GM23248 (cell line): ENCODE data around the gene ZFAND6. TPM values are rescaled to one million over a fixed set of nuclear protein-coding genes. Genes with fewer than 3 reads are reported as not detected.
A peak's percentile ranks its signal among the peaks of the same experiment; 100 is the strongest.

Source experiments
- DNase-seq: peaks from one replicate; pipeline ENCODE4 v3.0.0-alpha.2; 2015
- H2AFZ ChIP-seq: fragments of 200-600 bp; sonication (generic); 2 replicates; pipeline ENCODE4 v1.6.1; 2016; ENCODE audit warnings: antibody characterized with exemption
- H3F3A ChIP-seq: fragments of 200-600 bp; sonication (generic); 2 replicates; pipeline ENCODE4 v1.6.1; 2016; ENCODE audit warnings: mild to moderate bottlenecking, antibody characterized with exemption, mixed run types; ENCODE audit not compliant: insufficient read depth
- H3K27ac ChIP-seq: fragments of 200-600 bp; sonication (generic); 2 replicates; pipeline ENCODE4 v1.5.1; 2016; ENCODE audit warnings: mild to moderate bottlenecking
- H3K27me3 ChIP-seq: fragments of 200-600 bp; sonication (generic); replicated peaks from 2 replicates; pipeline ENCODE4 v1.6.1; 2016; ENCODE audit warnings: mild to moderate bottlenecking; ENCODE audit not compliant: insufficient read depth
- H3K36me3 ChIP-seq: fragments of 200-600 bp; sonication (generic); 2 replicates; pipeline ENCODE4 v1.6.1; 2016; ENCODE audit warnings: low read depth, mild to moderate bottlenecking
- H3K4me1 ChIP-seq: fragments of 200-600 bp; sonication (generic); 2 replicates; pipeline ENCODE4 v1.6.1; 2016; ENCODE audit warnings: mild to moderate bottlenecking; ENCODE audit not compliant: insufficient read depth
- H3K4me2 ChIP-seq: fragments of 200-600 bp; sonication (generic); one replicate; pipeline ENCODE4 v1.6.1; 2016; ENCODE audit warnings: mild to moderate bottlenecking; ENCODE audit not compliant: unreplicated experiment
- H3K4me3 ChIP-seq: fragments of 200-600 bp; sonication (generic); 2 replicates; pipeline ENCODE4 v1.5.1; 2016; ENCODE audit warnings: mild to moderate bottlenecking
- H3K79me2 ChIP-seq: fragments of 200-600 bp; sonication (generic); 2 replicates; pipeline ENCODE4 v1.6.1; 2016; ENCODE audit warnings: mild to moderate bottlenecking; ENCODE audit not compliant: insufficient read depth
- H3K9ac ChIP-seq: fragments of 200-600 bp; sonication (generic); 2 replicates; pipeline ENCODE4 v1.6.1; 2016; ENCODE audit warnings: mild to moderate bottlenecking
- H3K9me2 ChIP-seq: fragments of 200-600 bp; sonication (generic); 2 replicates; pipeline ENCODE4 v1.6.1; 2016; ENCODE audit warnings: mixed run types, mild to moderate bottlenecking, moderate library complexity; ENCODE audit not compliant: insufficient read depth
- H3K9me3 ChIP-seq: fragments of 200-600 bp; sonication (generic); one replicate; pipeline ENCODE4 v1.6.1; 2017; ENCODE audit warnings: low read depth
- H4K20me1 ChIP-seq: fragments of 200-600 bp; sonication (generic); 2 replicates; pipeline ENCODE4 v1.6.0; 2016; ENCODE audit not compliant: insufficient read depth
- EZH2 ChIP-seq: fragments of 200-600 bp; sonication (generic); IDR thresholded peaks from 2 replicates; pipeline ENCODE4 v1.6.1; 2018; ENCODE audit warnings: antibody characterized with exemption, mild to moderate bottlenecking; ENCODE audit not compliant: insufficient read depth, poor library complexity, severe bottlenecking
- EZH2phosphoT487 ChIP-seq: fragments of 200-600 bp; sonication (generic); IDR thresholded peaks from 2 replicates; pipeline ENCODE4 v1.6.1; 2018; ENCODE audit warnings: antibody characterized with exemption, moderate library complexity, mild to moderate bottlenecking, low read depth; ENCODE audit not compliant: insufficient read depth
- WGBS, 2 experiments: methylation state at CpG; one replicate each; pipeline ENCODE4 v1.1.6; 2015 to 2017; ENCODE audit warnings: low lambda C conversion rate in 2 of 2, low coverage in 1 of 2; ENCODE audit errors: missing lambda C conversion rate in 2 of 2; 5-methylcytosine and 5-hydroxymethylcytosine counted together
- in situ Hi-C: fragments of 300-500 bp; cut with MboI; formaldehyde crosslinking; loops from 2 replicates; pipeline ENCODE4 v1.15.0; 2020
- polyA plus RNA-seq: library from polyadenylated mRNA; unstranded; fragments of >200 nt; fragmentation: Nextera tagmentation; extraction: Ambion mirVana; gene quantifications from 2 replicates; pipeline ENCODE4 v1.2.1, GENCODE V29; 2016
- total RNA-seq: library from RNA; depleted of rRNA; stranded (reverse); fragments of >200 nt; shearing (Covaris generic); gene quantifications from 2 replicates; pipeline ENCODE4 v1.2.3, GENCODE V29; 2014

ZFAND6 gene
- total and polyA plus RNA-seq, 2 experiments from 2014 or later, result 101 to 104 TPM

GRCh38 chr15:80028937-80029336 lies 30.5 kb upstream of the ZFAND6 start:
- WGBS, 2 experiments, result 88 to 91% methylated on average over 2 of the region's 2 CpGs
- no peak overlapping the region for H3K4me3 ChIP-seq
- H4K20me1 ChIP-seq, result no peaks in the 10 kb centered on the region
- no peak for DNase-seq
- peaks cover 13% of the 10 kb centered on the region for H3K4me1 ChIP-seq
- no peaks in the 10 kb centered on the region for H3K79me2 ChIP-seq
- H3K27ac ChIP-seq, result no peak overlapping the region
- no peaks in the 10 kb centered on the region for H3K36me3 ChIP-seq
- H3K4me2 ChIP-seq, result no peak overlapping the region
- H3K27me3 ChIP-seq, result no peaks in the 10 kb centered on the region
- no peaks in the 10 kb centered on the region for H3K9me2 ChIP-seq
- TF ChIP-seq EZH2phosphoT487, result no peak
- TF ChIP-seq EZH2, result no peak
- H3F3A ChIP-seq, result peaks cover 14% of the 10 kb centered on the region
- in situ Hi-C loops, result no loop called here
- no peaks in the 10 kb centered on the region for H3K9me3 ChIP-seq
- no peak overlapping the region for H2AFZ ChIP-seq
- H3K9ac ChIP-seq, result no peak overlapping the region

- no peaks in the 10 kb centered on the region for H3K27me3 ChIP-seq
- H3K79me2 ChIP-seq, result no peaks in the 10 kb centered on the region
- no peak overlapping the region for H3K9ac ChIP-seq
- no peaks in the 10 kb centered on the region for H4K20me1 ChIP-seq
- no peak overlapping the region for H2AFZ ChIP-seq
- H3K27ac ChIP-seq, result no peak overlapping the region
- H3K4me2 ChIP-seq, result no peak overlapping the region
- H3K36me3 ChIP-seq, result no peaks in the 10 kb centered on the region
- H3F3A ChIP-seq, result peaks cover 14% of the 10 kb centered on the region
- 93 to 94% methylated on average over 3 of the region's 3 CpGs for WGBS, 2 experiments
- H3K9me3 ChIP-seq, result no peaks in the 10 kb centered on the region
- H3K9me2 ChIP-seq, result no peaks in the 10 kb centered on the region
- TF ChIP-seq EZH2 (no peak), EZH2phosphoT487 (no peak)
- DNase-seq, result peak; percentile 27
- in situ Hi-C loops, result no loop called here
- peaks cover 13% of the 10 kb centered on the region for H3K4me1 ChIP-seq
- H3K4me3 ChIP-seq, result no peak overlapping the region
These were observed 27.6 kb upstream of the ZFAND6 start for GRCh38 chr15:80031841-80032240.

- H3K4me1 ChIP-seq, result peaks cover 13% of the 10 kb centered on the region
- no peak for DNase-seq
- H3K4me2 ChIP-seq, result no peak overlapping the region
- H3K27ac ChIP-seq, result no peak overlapping the region
- TF ChIP-seq EZH2phosphoT487 (no peak), EZH2 (no peak)
- H3K9me2 ChIP-seq, result no peaks in the 10 kb centered on the region
- no peak overlapping the region for H2AFZ ChIP-seq
- H3F3A ChIP-seq, result peaks cover 14% of the 10 kb centered on the region
- H3K36me3 ChIP-seq, result no peaks in the 10 kb centered on the region
- no peaks in the 10 kb centered on the region for H3K79me2 ChIP-seq
- no peak overlapping the region for H3K9ac ChIP-seq
- no peaks in the 10 kb centered on the region for H3K9me3 ChIP-seq
- H3K27me3 ChIP-seq, result no peaks in the 10 kb centered on the region
- no peak overlapping the region for H3K4me3 ChIP-seq
- in situ Hi-C loops, result no loop called here
- no peaks in the 10 kb centered on the region for H4K20me1 ChIP-seq
- WGBS, 2 experiments, result 86 to 94% methylated on average over 3 of the region's 3 CpGs
These were observed 24.8 kb upstream of the ZFAND6 start for GRCh38 chr15:80034629-80035028.

GRCh38 chr15:80036071-80036470 lies 23.4 kb upstream of the ZFAND6 start:
- H3K9ac ChIP-seq, result no peak overlapping the region
- no peaks in the 10 kb centered on the region for H3K27me3 ChIP-seq
- peaks cover 13% of the 10 kb centered on the region for H3K4me1 ChIP-seq
- in situ Hi-C loops, result no loop called here
- TF ChIP-seq EZH2, result no peak
- H3K36me3 ChIP-seq, result no peaks in the 10 kb centered on the region
- H3K4me2 ChIP-seq, result no peak overlapping the region
- H4K20me1 ChIP-seq, result no peaks in the 10 kb centered on the region
- H2AFZ ChIP-seq, result no peak overlapping the region
- no peaks in the 10 kb centered on the region for H3K9me2 ChIP-seq
- WGBS, 2 experiments, result 70 to 76% methylated on average over 1 of the region's 1 CpG
- H3F3A ChIP-seq, result peaks cover 14% of the 10 kb centered on the region
- H3K4me3 ChIP-seq, result no peak overlapping the region
- no peaks in the 10 kb centered on the region for H3K79me2 ChIP-seq
- H3K9me3 ChIP-seq, result no peaks in the 10 kb centered on the region
- DNase-seq, result no peak
- H3K27ac ChIP-seq, result no peak overlapping the region
